Measurements from ENCODE around the gene PRR13.
"Not testable (repeated sequence)": the region's sequence is repeated elsewhere in the genome, so short reads cannot be mapped to it uniquely, and the experiment has no call there.

The PRR13 gene

GRCh38 chr12:53439582-53439981 is 2.0 kb upstream of the PRR13 start:
- DNase-seq, result not testable (repeated sequence)

GRCh38 chr12:53443955-53444354 is 2.4 kb downstream of the PRR13 start:
- DNase-seq, result no peak

- DNase-seq, result not testable (repeated sequence)
Measured at GRCh38 chr12:53444593-53445325, 3.2 kb downstream of the PRR13 start.

- no peak for DNase-seq
Measured at GRCh38 chr12:53450936-53451335, 9.4 kb downstream of the PRR13 start.

- DNase-seq, result peak; percentile 98
Measured at GRCh38 chr12:53451661-53452158, 10.2 kb downstream of the PRR13 start, which contains the start of gene PCBP2. Gene PCBP2, plus strand, starts transcription at chr12:53452102. Its CDS starts 2,699 bp downstream, at chr12:53454801.

- peak; percentile 33 for DNase-seq
Measured at GRCh38 chr12:53452159-53453077, 10.9 kb downstream of the PRR13 start.

GRCh38 chr12:53453953-53454640 is 12.6 kb downstream of the PRR13 start:
- no peak for DNase-seq

- no peak for DNase-seq
Measured at GRCh38 chr12:53454707-53455106, 13.2 kb downstream of the PRR13 start.

GRCh38 chr12:53456654-53457366 is 15.3 kb downstream of the PRR13 start:
- DNase-seq, result no peak

GRCh38 chr12:53459097-53459496 is 17.6 kb downstream of the PRR13 start:
- DNase-seq, result no peak

GRCh38 chr12:53461059-53461458 is 19.5 kb downstream of the PRR13 start:
- no peak for DNase-seq

- DNase-seq, result no peak
Measured at GRCh38 chr12:53461591-53461990, 20.1 kb downstream of the PRR13 start.

GRCh38 chr12:53462935-53463334 is 21.4 kb downstream of the PRR13 start:
- no peak for DNase-seq

GRCh38 chr12:53463802-53464560 is 22.4 kb downstream of the PRR13 start:
- no peak for DNase-seq

GRCh38 chr12:53464685-53465418 is 23.3 kb downstream of the PRR13 start:
- DNase-seq, result no peak

- no peak for DNase-seq
Measured at GRCh38 chr12:53465679-53466078, 24.1 kb downstream of the PRR13 start.

GRCh38 chr12:53466640-53467039 is 25.1 kb downstream of the PRR13 start:
- no peak for DNase-seq

- DNase-seq, result no peak
Measured at GRCh38 chr12:53467082-53467481, 25.5 kb downstream of the PRR13 start.

- DNase-seq, result no peak
Measured at GRCh38 chr12:53467880-53468279, 26.3 kb downstream of the PRR13 start.

- DNase-seq, result no peak
Measured at GRCh38 chr12:53468282-53468681, 26.7 kb downstream of the PRR13 start.

- no peak for DNase-seq
Measured at GRCh38 chr12:53472056-53472582, 30.6 kb downstream of the PRR13 start.
